Activated CD8-positive, alpha-beta memory T cell treated with anti-CD3 and anti-CD28 coated beads, Interleukin-2, amount 50 U/mL, for 24 hours (primary cell): Measurements from ENCODE around the gene MED7.

ENCODE experiments used
- DNase-seq: peaks from one replicate; pipeline ENCODE4 v3.0.0-alpha.2; 2020; ENCODE audit errors: extremely low read depth

MED7 gene

GRCh38 chr5:157106630-157107461 lies 35.8 kb downstream of the MED7 start:
- no peak for DNase-seq

GRCh38 chr5:157100140-157100679 lies 42.5 kb downstream of the MED7 start:
- no peak for DNase-seq

- DNase-seq = no peak
These were observed 54.2 kb downstream of the MED7 start for GRCh38 chr5:157088342-157088990.
